CD14-positive monocyte (primary cell): ENCODE data around the gene CIB1. TPM values are rescaled to one million over a fixed set of nuclear protein-coding genes. Genes with fewer than 3 reads are reported as not detected.

Experiments used
- DNase-seq, 3 donors: peaks; one replicate each; pipeline ENCODE4 v3.0.0-alpha.2; 2011 to 2022
- H2AFZ ChIP-seq: 2 replicates; pipeline ENCODE4 v1.6.0; 2012; ENCODE audit warnings: mild to moderate bottlenecking, low read depth, low read length, inconsistent platforms; ENCODE audit not compliant: insufficient read depth, poor library complexity, severe bottlenecking
- H3K27ac ChIP-seq, 2 donors: 1 replicate in 1 of 2; 2 replicates in 1 of 2; pipeline ENCODE4 v1.5.1; 2012 to 2013; ENCODE audit warnings: low read length in 2 of 2, control low read depth in 1 of 2, inconsistent platforms in 1 of 2, low read depth in 1 of 2, mild to moderate bottlenecking in 1 of 2
- H3K27me3 ChIP-seq, 2 donors: one replicate each; pipeline versions ENCODE4 v1.6.0 to v1.6.1; 2011 to 2013; ENCODE audit warnings: low read length in 2 of 2; ENCODE audit not compliant: control insufficient read depth in 2 of 2, insufficient read depth in 2 of 2
- H3K36me3 ChIP-seq, 2 donors: replicated peaks in 1 of 2; 1 replicate in 1 of 2; 2 replicates in 1 of 2; pipeline versions ENCODE4 v1.5.1 to v1.6.1; 2012 to 2013; ENCODE audit warnings: low read length in 2 of 2, control low read depth in 1 of 2, inconsistent platforms in 1 of 2, mild to moderate bottlenecking in 1 of 2; ENCODE audit not compliant: insufficient read depth in 2 of 2, control insufficient read depth in 1 of 2
- H3K4me1 ChIP-seq, 2 donors: 1 replicate in 1 of 2; 2 replicates in 1 of 2; pipeline versions ENCODE4 v1.5.1 to v1.6.1; 2012 to 2013; ENCODE audit warnings: low read length in 2 of 2, control low read depth in 1 of 2, inconsistent platforms in 1 of 2, mild to moderate bottlenecking in 1 of 2, moderate library complexity in 1 of 2; ENCODE audit not compliant: insufficient read depth in 2 of 2, control insufficient read depth in 1 of 2
- H3K4me2 ChIP-seq: replicated peaks from 2 replicates; pipeline ENCODE3; 2012; ENCODE audit warnings: low read length, moderate library complexity, mild to moderate bottlenecking; ENCODE audit not compliant: poor library complexity, severe bottlenecking; ENCODE audit errors: extremely low read depth
- H3K4me3 ChIP-seq, 3 experiments: fragments of 200-600 bp in 1 of 3; sonication (generic) in 1 of 3; replicated peaks in 1 of 3; 1 replicate in 2 of 3; 2 replicates in 1 of 3; pipeline ENCODE4 v1.5.1; 2011 to 2013; ENCODE audit warnings: low read length in 3 of 3, mild to moderate bottlenecking in 3 of 3, control low read depth in 2 of 3, low read depth in 2 of 3, inconsistent platforms in 1 of 3, moderate library complexity in 1 of 3
- H3K79me2 ChIP-seq: 2 replicates; pipeline ENCODE4 v1.6.0; 2012; ENCODE audit warnings: mild to moderate bottlenecking, control low read depth, inconsistent platforms, low read length, moderate library complexity; ENCODE audit not compliant: insufficient read depth
- H3K9ac ChIP-seq: 2 replicates; pipeline ENCODE4 v1.6.0; 2017; ENCODE audit warnings: low read length, mild to moderate bottlenecking; ENCODE audit not compliant: insufficient read depth, poor library complexity, severe bottlenecking
- H3K9me3 ChIP-seq, 2 donors: replicated peaks in 1 of 2; 1 replicate in 1 of 2; 2 replicates in 1 of 2; pipeline versions ENCODE4 v1.5.1 to v1.6.1; 2012 to 2013; ENCODE audit warnings: low read length in 2 of 2, control low read depth in 1 of 2; ENCODE audit not compliant: control insufficient read depth in 1 of 2, insufficient read depth in 1 of 2
- H4K20me1 ChIP-seq: 2 replicates; pipeline ENCODE4 v1.6.0; 2012; ENCODE audit warnings: mild to moderate bottlenecking, low read length, control low read depth, moderate library complexity; ENCODE audit not compliant: insufficient read depth
- H3K27ac Mint-ChIP-seq, 7 donors: one replicate each; pipeline ENCODE4 v1.8.0; 2020; ENCODE audit warnings: mild to moderate bottlenecking in 7 of 7, mixed read lengths in 7 of 7, moderate library complexity in 6 of 7, inconsistent platforms in 2 of 7
- H3K27me3 Mint-ChIP-seq, 3 donors: one replicate each; pipeline ENCODE4 v1.8.0; 2021 to 2022; ENCODE audit warnings: low read depth in 3 of 3, mild to moderate bottlenecking in 3 of 3, mixed read lengths in 3 of 3, moderate library complexity in 3 of 3, inconsistent platforms in 1 of 3
- H3K36me3 Mint-ChIP-seq, 2 donors: one replicate each; pipeline ENCODE4 v1.8.0; 2020; ENCODE audit warnings: mixed read lengths in 2 of 2, inconsistent platforms in 1 of 2, mild to moderate bottlenecking in 1 of 2
- H3K4me1 Mint-ChIP-seq: one replicate; pipeline ENCODE4 v1.8.0; 2020; ENCODE audit warnings: mild to moderate bottlenecking, mixed read lengths
- H3K4me3 Mint-ChIP-seq, 2 donors: one replicate each; pipeline ENCODE4 v1.8.0; 2020; ENCODE audit warnings: mild to moderate bottlenecking in 2 of 2, mixed read lengths in 2 of 2, moderate library complexity in 1 of 2
- H3K9me3 Mint-ChIP-seq, 7 donors: one replicate each; pipeline ENCODE4 v1.8.0; 2020 to 2022; ENCODE audit warnings: mixed read lengths in 7 of 7, mild to moderate bottlenecking in 6 of 7, moderate library complexity in 6 of 7, inconsistent platforms in 2 of 7
- WGBS: methylation state at CpG from one replicate; pipeline ENCODE4 v1.1.5; 2013; ENCODE audit warnings: missing lambda C conversion rate; ENCODE audit not compliant: insufficient coverage; 5-methylcytosine and 5-hydroxymethylcytosine counted together
- intact Hi-C, 2 donors: fragments of 100-400 bp; cut with micrococcal nuclease; formaldehyde crosslinking; loops; one replicate each; pipeline versions ENCODE4 v1.15.0 to v1.15.1; 2023
- polyA plus RNA-seq, 3 donors: library from polyadenylated mRNA; depleted of rRNA in 1 of 3; unstranded in 2 of 3; stranded (reverse) in 1 of 3; fragments of 300-500 nt in 2 of 3; fragments of >200 nt in 1 of 3; fragmentation: Illumina TruSeq in 2 of 3; gene quantifications; 1 replicate in 2 of 3; 2 replicates in 1 of 3; pipeline ENCODE4 v1.2.3, GENCODE V29; 2012 to 2021
- TF ChIP-seq, protein P1 (sequence below): fragments of 200-600 bp; IDR thresholded peaks from one replicate; pipeline ENCODE4 v1.8.0; 2022; ENCODE audit warnings: antibody characterized with exemption, mild to moderate bottlenecking

CIB1 gene
- polyA plus RNA-seq, 3 donors, result 77.5 to 197 (median 169) TPM

DNA sequence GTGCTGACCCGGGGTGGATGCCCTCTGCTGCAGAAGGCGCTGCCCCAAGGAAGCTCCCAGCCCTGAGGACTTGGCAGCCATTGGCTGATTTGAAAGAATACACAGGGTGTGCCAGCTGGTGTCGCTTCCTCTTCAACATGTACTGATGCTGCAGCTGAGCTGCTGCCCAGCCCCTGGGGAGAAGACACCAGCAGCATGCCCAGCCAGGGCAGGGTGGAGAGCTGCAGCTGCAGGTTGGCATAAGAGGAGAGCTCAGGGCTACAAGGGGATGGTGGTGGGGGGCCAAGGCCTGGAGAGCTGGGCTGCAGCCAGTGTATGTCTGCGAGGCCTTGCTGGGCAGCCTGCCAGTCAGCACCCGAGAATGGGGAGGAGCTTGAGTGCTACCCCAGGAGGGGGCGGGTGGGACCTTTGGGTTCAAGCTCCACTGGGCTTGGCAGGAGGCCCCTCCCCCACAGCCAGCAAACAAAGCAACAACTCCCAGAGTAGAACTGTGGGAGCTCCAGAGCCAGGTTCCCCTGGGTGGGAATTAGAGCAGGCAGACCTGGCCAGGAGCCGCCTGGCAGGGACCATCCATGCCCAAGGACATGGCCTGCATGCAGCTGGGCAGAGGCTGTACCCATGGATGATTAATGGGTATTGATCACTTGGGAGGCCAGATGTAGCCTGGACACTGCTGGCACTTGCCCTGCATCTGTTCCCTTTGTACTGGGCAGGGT is 41.8 kb downstream of the CIB1 start:
- peak overlapping the region; percentile 63 for H3K4me2 ChIP-seq

DNA sequence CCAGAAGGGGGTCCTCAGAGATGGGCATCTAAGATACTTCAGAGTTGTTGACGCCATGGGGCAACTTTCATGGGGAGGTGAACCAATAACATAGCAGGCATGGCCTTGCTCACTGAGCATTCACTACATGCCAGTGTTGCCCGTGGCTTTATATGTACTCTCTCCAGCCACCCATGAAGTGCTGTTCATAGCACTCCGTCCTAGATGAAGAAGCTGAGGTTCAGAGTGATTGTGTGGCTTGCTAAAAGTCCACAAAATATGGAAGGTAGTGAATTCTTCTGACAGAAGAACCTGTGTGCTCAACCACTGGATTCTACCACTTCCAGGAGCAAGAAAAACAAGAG is 42.4 kb downstream of the CIB1 start:
- peaks cover 88% of the 10 kb centered on the region for H3K79me2 ChIP-seq
- no CpG with 5 or more reads among the region's 3 CpGs for WGBS
- H3K4me1 ChIP-seq, result peaks cover 77 to 87% of the 10 kb centered on the region in 2 donors
- no peak overlapping the region for H3K9ac ChIP-seq
- peaks cover 13 to 22% of the 10 kb centered on the region in 2 donors for H3K36me3 Mint-ChIP-seq
- H2AFZ ChIP-seq, result no peak overlapping the region
- DNase-seq, result no peak
- H3K27ac Mint-ChIP-seq, result peak overlapping the region; percentile 6 to 91 (median 80)
- no peaks in the 10 kb centered on the region for H3K9me3 ChIP-seq
- peak overlapping the region in 1 of 3 experiments; percentile 64 for H3K4me3 ChIP-seq
- H4K20me1 ChIP-seq, result peaks cover 78% of the 10 kb centered on the region
- no peak overlapping the region for H3K4me3 Mint-ChIP-seq
- peak overlapping the region; percentile 63 for H3K4me2 ChIP-seq
- no peaks in the 10 kb centered on the region for H3K27me3 ChIP-seq
- peaks cover 0 to 12% of the 10 kb centered on the region in 2 donors for H3K36me3 ChIP-seq
- peaks cover 82% of the 10 kb centered on the region for H3K4me1 Mint-ChIP-seq
- H3K9me3 Mint-ChIP-seq, result peaks cover 0 to 4% (median 0%) of the 10 kb centered on the region in 7 donors
- no peaks in the 10 kb centered on the region for H3K27me3 Mint-ChIP-seq
- intact Hi-C loops, result no loop called here
- TF ChIP-seq, protein P1, sequence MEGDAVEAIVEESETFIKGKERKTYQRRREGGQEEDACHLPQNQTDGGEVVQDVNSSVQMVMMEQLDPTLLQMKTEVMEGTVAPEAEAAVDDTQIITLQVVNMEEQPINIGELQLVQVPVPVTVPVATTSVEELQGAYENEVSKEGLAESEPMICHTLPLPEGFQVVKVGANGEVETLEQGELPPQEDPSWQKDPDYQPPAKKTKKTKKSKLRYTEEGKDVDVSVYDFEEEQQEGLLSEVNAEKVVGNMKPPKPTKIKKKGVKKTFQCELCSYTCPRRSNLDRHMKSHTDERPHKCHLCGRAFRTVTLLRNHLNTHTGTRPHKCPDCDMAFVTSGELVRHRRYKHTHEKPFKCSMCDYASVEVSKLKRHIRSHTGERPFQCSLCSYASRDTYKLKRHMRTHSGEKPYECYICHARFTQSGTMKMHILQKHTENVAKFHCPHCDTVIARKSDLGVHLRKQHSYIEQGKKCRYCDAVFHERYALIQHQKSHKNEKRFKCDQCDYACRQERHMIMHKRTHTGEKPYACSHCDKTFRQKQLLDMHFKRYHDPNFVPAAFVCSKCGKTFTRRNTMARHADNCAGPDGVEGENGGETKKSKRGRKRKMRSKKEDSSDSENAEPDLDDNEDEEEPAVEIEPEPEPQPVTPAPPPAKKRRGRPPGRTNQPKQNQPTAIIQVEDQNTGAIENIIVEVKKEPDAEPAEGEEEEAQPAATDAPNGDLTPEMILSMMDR, result no peak
- H3K27ac ChIP-seq, result peak overlapping the region; percentile 53 to 70

More for the DNA sequence above, 41.8 kb downstream of the CIB1 start:
- no peaks in the 10 kb centered on the region for H3K27me3 Mint-ChIP-seq
- Histone ChIP-seq H3K79me2 (peaks cover 88% of the 10 kb centered on the region), H2AFZ (no peak overlapping the region), H3K27me3 (no peaks in the 10 kb centered on the region), H3K4me3 (peak overlapping the region in 1 of 3 experiments; percentile 64), H3K27ac (peak overlapping the region; percentile 35 to 70), H3K4me1 (peaks cover 71 to 81% of the 10 kb centered on the region in 2 donors), H3K9me3 (no peaks in the 10 kb centered on the region), H3K36me3 (peaks cover 0 to 18% of the 10 kb centered on the region in 2 donors), H4K20me1 (peaks cover 83% of the 10 kb centered on the region), H3K9ac (no peak overlapping the region)
- peak; percentile 54 to 72 (median 68) for DNase-seq
- WGBS, result 18% methylated on average over 5 of the region's 7 CpGs
- H3K27ac Mint-ChIP-seq, result peak overlapping the region; percentile 75 to 92 (median 84)
- intact Hi-C loops, result no loop called here
- TF ChIP-seq, protein P1, result no peak
- peaks cover 0 to 4% (median 0%) of the 10 kb centered on the region in 7 donors for H3K9me3 Mint-ChIP-seq
- peaks cover 81% of the 10 kb centered on the region for H3K4me1 Mint-ChIP-seq
- peaks cover 16 to 28% of the 10 kb centered on the region in 2 donors for H3K36me3 Mint-ChIP-seq
- peak overlapping the region; percentile 63 to 83 for H3K4me3 Mint-ChIP-seq
